ENCODE data around the gene GTF2F2. TPM values are rescaled to one million over a fixed set of nuclear protein-coding genes. Genes with fewer than 3 reads are reported as not detected.

GTF2F2 gene
- total RNA-seq, 2 donors from 2014 or later, result 12.2 to 16.2 TPM

GRCh38 chr13:45302507-45302906 lies 182.2 kb downstream of the GTF2F2 start:
- peaks cover 20% of the 10 kb centered on the region for H3K27me3 Mint-ChIP-seq

GRCh38 chr13:45303026-45303425 lies 182.7 kb downstream of the GTF2F2 start:
- no peaks in the 10 kb centered on the region for H3K9me3 ChIP-seq (ENCODE audit: control insufficient read depth, low read length, poor library complexity, severe bottlenecking)
- ATAC-seq (no peak), DNase-seq (no peak)
- Mint-ChIP-seq H3K27ac (no peak overlapping the region), H3K4me1 (peaks cover 11% of the 10 kb centered on the region), H3K27me3 (peaks cover 20% of the 10 kb centered on the region), H3K36me3 (ENCODE audit: low read depth) (peaks cover 6% of the 10 kb centered on the region), H3K4me3 (no peak overlapping the region)

More at GRCh38 chr13:45302507-45302906, 182.2 kb downstream of the GTF2F2 start:
- Mint-ChIP-seq H3K27ac (no peak overlapping the region), H3K36me3 (ENCODE audit: low read depth) (peaks cover 6% of the 10 kb centered on the region), H3K4me3 (no peak overlapping the region), H3K4me1 (peaks cover 16% of the 10 kb centered on the region)
- ATAC-seq (no peak), DNase-seq (no peak)
- H3K9me3 ChIP-seq (ENCODE audit: control insufficient read depth, low read length, poor library complexity, severe bottlenecking), result no peaks in the 10 kb centered on the region

- Mint-ChIP-seq H3K36me3 (ENCODE audit: low read depth) (peaks cover 6% of the 10 kb centered on the region), H3K4me3 (no peak overlapping the region), H3K27me3 (peaks cover 20% of the 10 kb centered on the region), H3K27ac (no peak overlapping the region), H3K4me1 (peaks cover 3% of the 10 kb centered on the region)
- no peak for ATAC-seq
- H3K9me3 ChIP-seq (ENCODE audit: control insufficient read depth, low read length, poor library complexity, severe bottlenecking), result no peaks in the 10 kb centered on the region
- DNase-seq, result no peak
Measured at GRCh38 chr13:45303866-45304265, 183.6 kb downstream of the GTF2F2 start.

- peaks cover 25% of the 10 kb centered on the region for H3K27me3 Mint-ChIP-seq
- H3K9me3 ChIP-seq (ENCODE audit: control insufficient read depth, low read length, poor library complexity, severe bottlenecking), result no peaks in the 10 kb centered on the region
- no peak for ATAC-seq
Measured at GRCh38 chr13:45305079-45305478, 184.8 kb downstream of the GTF2F2 start.

GRCh38 chr13:45306966-45307365 lies 186.7 kb downstream of the GTF2F2 start:
- Mint-ChIP-seq H3K27ac (no peak overlapping the region), H3K4me1 (peaks cover 18% of the 10 kb centered on the region), H3K4me3 (no peak overlapping the region), H3K27me3 (peaks cover 25% of the 10 kb centered on the region), H3K36me3 (ENCODE audit: low read depth) (peaks cover 6% of the 10 kb centered on the region)
- no peaks in the 10 kb centered on the region for H3K9me3 ChIP-seq (ENCODE audit: control insufficient read depth, low read length, poor library complexity, severe bottlenecking)
- DNase-seq (no peak), ATAC-seq (no peak)

More at GRCh38 chr13:45305079-45305478, 184.8 kb downstream of the GTF2F2 start:
- no peak for DNase-seq
- H3K4me1 Mint-ChIP-seq, result peaks cover 7% of the 10 kb centered on the region
- H3K36me3 Mint-ChIP-seq (ENCODE audit: low read depth), result peaks cover 6% of the 10 kb centered on the region
- no peak overlapping the region for H3K27ac Mint-ChIP-seq
- H3K4me3 Mint-ChIP-seq, result no peak overlapping the region

- Mint-ChIP-seq H3K4me1 (peaks cover 22% of the 10 kb centered on the region), H3K36me3 (ENCODE audit: low read depth) (no peaks in the 10 kb centered on the region), H3K27ac (peak overlapping the region; percentile 76), H3K4me3 (peak overlapping the region; percentile 88), H3K27me3 (peaks cover 5% of the 10 kb centered on the region)
- H3K9me3 ChIP-seq (ENCODE audit: control insufficient read depth, low read length, poor library complexity, severe bottlenecking), result no peaks in the 10 kb centered on the region
- ATAC-seq (no peak), DNase-seq (no peak)
Measured at GRCh38 chr13:45310341-45311131, 190.2 kb downstream of the GTF2F2 start.

- DNase-seq (no peak), ATAC-seq (no peak)
- Mint-ChIP-seq H3K36me3 (ENCODE audit: low read depth) (no peaks in the 10 kb centered on the region), H3K27ac (no peak overlapping the region), H3K4me1 (peaks cover 17% of the 10 kb centered on the region), H3K27me3 (no peaks in the 10 kb centered on the region), H3K4me3 (no peak overlapping the region)
- no peaks in the 10 kb centered on the region for H3K9me3 ChIP-seq (ENCODE audit: control insufficient read depth, low read length, poor library complexity, severe bottlenecking)
Measured at GRCh38 chr13:45314822-45315221, 194.5 kb downstream of the GTF2F2 start.

GRCh38 chr13:45315520-45316167 lies 195.3 kb downstream of the GTF2F2 start:
- H3K36me3 Mint-ChIP-seq (ENCODE audit: low read depth), result no peaks in the 10 kb centered on the region
- no peaks in the 10 kb centered on the region for H3K9me3 ChIP-seq (ENCODE audit: control insufficient read depth, low read length, poor library complexity, severe bottlenecking)
- DNase-seq (no peak), ATAC-seq (no peak)
- no peaks in the 10 kb centered on the region for H3K27me3 Mint-ChIP-seq
- H3K4me3 Mint-ChIP-seq, result no peak overlapping the region
- peaks cover 15% of the 10 kb centered on the region for H3K4me1 Mint-ChIP-seq
- H3K27ac Mint-ChIP-seq, result no peak overlapping the region

- H3K4me1 Mint-ChIP-seq, result peaks cover 10% of the 10 kb centered on the region
- DNase-seq (no peak), ATAC-seq (no peak)
- no peaks in the 10 kb centered on the region for H3K9me3 ChIP-seq (ENCODE audit: control insufficient read depth, low read length, poor library complexity, severe bottlenecking)
- no peak overlapping the region for H3K4me3 Mint-ChIP-seq
- H3K27ac Mint-ChIP-seq, result no peak overlapping the region
- no peaks in the 10 kb centered on the region for H3K36me3 Mint-ChIP-seq (ENCODE audit: low read depth)
- H3K27me3 Mint-ChIP-seq, result no peaks in the 10 kb centered on the region
Measured at GRCh38 chr13:45316338-45316737, 196.0 kb downstream of the GTF2F2 start.

- no peak for DNase-seq
- no peaks in the 10 kb centered on the region for H3K36me3 Mint-ChIP-seq (ENCODE audit: low read depth)
Measured at GRCh38 chr13:45316996-45317395, 196.7 kb downstream of the GTF2F2 start.

GRCh38 chr13:45320876-45321629 lies 200.7 kb downstream of the GTF2F2 start:
- H3K9me3 ChIP-seq (ENCODE audit: control insufficient read depth, low read length, poor library complexity, severe bottlenecking), result no peaks in the 10 kb centered on the region
- Mint-ChIP-seq H3K27ac (no peak overlapping the region), H3K36me3 (ENCODE audit: low read depth) (no peaks in the 10 kb centered on the region), H3K4me1 (peaks cover 12% of the 10 kb centered on the region), H3K4me3 (no peak overlapping the region), H3K27me3 (no peaks in the 10 kb centered on the region)
- ATAC-seq (no peak), DNase-seq (no peak)

More at GRCh38 chr13:45316996-45317395, 196.7 kb downstream of the GTF2F2 start:
- ATAC-seq, result no peak
- Mint-ChIP-seq H3K4me1 (peaks cover 9% of the 10 kb centered on the region), H3K27ac (no peak overlapping the region), H3K4me3 (no peak overlapping the region), H3K27me3 (no peaks in the 10 kb centered on the region)
- H3K9me3 ChIP-seq (ENCODE audit: control insufficient read depth, low read length, poor library complexity, severe bottlenecking), result no peaks in the 10 kb centered on the region

GRCh38 chr13:45325806-45326205 lies 205.5 kb downstream of the GTF2F2 start:
- peaks cover 32% of the 10 kb centered on the region for H3K4me1 Mint-ChIP-seq
- H3K36me3 Mint-ChIP-seq (ENCODE audit: low read depth), result no peaks in the 10 kb centered on the region
- no peak for ATAC-seq

More at GRCh38 chr13:45325806-45326205, 205.5 kb downstream of the GTF2F2 start:
- H3K27ac Mint-ChIP-seq, result peak overlapping the region; percentile 81
- H3K27me3 Mint-ChIP-seq, result no peaks in the 10 kb centered on the region
- no peaks in the 10 kb centered on the region for H3K9me3 ChIP-seq (ENCODE audit: control insufficient read depth, low read length, poor library complexity, severe bottlenecking)
- DNase-seq, result no peak
- H3K4me3 Mint-ChIP-seq, result no peak overlapping the region

Data from T-helper 17 cell (primary cell).